ENCODE results near the gene FN1.

- TF ChIP-seq POLR2A (IDR thresholded peaks at IDR 0.05): no peak
- no peak for TF ChIP-seq CTCF (IDR thresholded peaks at IDR 0.05 in 4 of 5, conservative IDR thresholded peaks at IDR 0.05 in 1 of 5)
These were observed 47.6 kb upstream of the FN1 start for GRCh38 chr2:215483431-215483830.

All from gastrocnemius medialis (tissue), 4 donors.